Measurements from ENCODE around the gene RNASEH2A. TPM values are rescaled to one million over a fixed set of nuclear protein-coding genes. Genes with fewer than 3 reads are reported as not detected.
"Not testable (repeated sequence)": the region's sequence is repeated elsewhere in the genome, so short reads cannot be mapped to it uniquely, and the experiment has no call there.

The RNASEH2A gene
- total RNA-seq, 1 donor from 2014 or later, result 62.7 TPM

- TF ChIP-seq, protein P1, sequence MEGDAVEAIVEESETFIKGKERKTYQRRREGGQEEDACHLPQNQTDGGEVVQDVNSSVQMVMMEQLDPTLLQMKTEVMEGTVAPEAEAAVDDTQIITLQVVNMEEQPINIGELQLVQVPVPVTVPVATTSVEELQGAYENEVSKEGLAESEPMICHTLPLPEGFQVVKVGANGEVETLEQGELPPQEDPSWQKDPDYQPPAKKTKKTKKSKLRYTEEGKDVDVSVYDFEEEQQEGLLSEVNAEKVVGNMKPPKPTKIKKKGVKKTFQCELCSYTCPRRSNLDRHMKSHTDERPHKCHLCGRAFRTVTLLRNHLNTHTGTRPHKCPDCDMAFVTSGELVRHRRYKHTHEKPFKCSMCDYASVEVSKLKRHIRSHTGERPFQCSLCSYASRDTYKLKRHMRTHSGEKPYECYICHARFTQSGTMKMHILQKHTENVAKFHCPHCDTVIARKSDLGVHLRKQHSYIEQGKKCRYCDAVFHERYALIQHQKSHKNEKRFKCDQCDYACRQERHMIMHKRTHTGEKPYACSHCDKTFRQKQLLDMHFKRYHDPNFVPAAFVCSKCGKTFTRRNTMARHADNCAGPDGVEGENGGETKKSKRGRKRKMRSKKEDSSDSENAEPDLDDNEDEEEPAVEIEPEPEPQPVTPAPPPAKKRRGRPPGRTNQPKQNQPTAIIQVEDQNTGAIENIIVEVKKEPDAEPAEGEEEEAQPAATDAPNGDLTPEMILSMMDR (conservative IDR thresholded peaks at IDR 0.05; ENCODE audit: low read depth, low read length), result no peak
- H3K4me3 ChIP-seq (ENCODE audit: low read depth, low read length), result no peak overlapping the region
- DNase-seq (ENCODE audit: low read depth), result no peak
Observed at GRCh38 chr19:12815088-12815487, 8.7 kb downstream of the RNASEH2A start.

DNA sequence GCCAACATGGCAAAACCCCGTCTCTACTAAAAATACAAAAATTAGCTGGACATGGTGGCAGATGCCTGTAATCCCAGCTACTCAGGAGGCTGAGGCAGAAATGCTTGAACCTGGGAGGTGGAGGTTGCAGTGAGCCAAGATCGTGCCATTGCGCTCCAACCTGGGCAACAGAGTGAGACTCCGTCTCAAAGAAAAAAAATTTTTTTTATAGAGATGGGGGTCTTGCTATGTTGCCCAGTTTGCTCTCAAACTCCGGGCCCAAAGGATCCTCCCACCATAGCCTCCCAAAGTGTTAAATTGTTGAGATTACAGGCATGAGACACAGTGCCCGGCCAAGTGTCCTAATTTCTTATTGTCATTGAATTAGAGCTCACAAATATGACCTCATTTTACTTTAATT lies 10.8 kb downstream of the RNASEH2A start:
- DNase-seq (ENCODE audit: low read depth); H3K4me3 ChIP-seq (ENCODE audit: low read depth, low read length): not testable (repeated sequence)

DNA sequence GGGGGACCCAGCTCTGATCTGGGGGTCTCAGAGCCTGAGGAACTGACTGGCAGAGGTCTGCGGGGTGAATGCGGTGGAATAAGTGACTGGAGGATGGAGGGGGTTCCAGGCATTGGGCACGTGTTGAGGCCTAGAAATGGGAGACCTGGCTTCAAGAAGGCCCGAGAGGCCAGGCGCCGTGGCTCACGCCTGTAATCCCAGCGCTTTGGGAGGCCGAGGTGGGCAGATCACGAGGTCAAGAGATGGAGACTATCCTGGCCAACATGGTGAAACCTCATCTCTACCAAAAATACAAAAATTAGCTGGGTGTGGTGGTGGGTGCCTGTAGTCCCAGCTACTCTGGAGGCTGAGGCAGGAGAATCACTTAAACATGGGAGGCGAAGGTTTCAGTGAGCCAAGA lies 11.4 kb downstream of the RNASEH2A start:
- H3K4me3 ChIP-seq (ENCODE audit: low read depth, low read length); DNase-seq (ENCODE audit: low read depth): not testable (repeated sequence)

DNA sequence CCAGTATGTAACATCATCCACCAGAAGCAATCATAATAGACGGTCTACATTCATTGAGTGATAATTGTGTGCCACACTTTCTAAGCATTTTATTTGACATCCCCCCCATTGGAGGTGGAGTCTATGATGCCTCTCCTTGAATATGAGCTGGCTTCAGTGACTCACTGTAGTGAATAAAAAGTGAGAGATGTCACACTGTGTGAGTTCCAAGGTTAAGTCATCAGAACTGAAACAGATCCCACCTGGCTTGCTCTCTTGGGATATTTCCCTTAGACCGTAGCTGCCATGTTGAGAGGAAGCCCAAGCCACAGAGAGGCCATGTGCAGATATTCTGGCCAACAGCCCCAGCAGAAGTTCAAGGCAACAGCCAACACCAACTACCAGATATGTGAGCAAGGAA lies 15.4 kb downstream of the RNASEH2A start:
- TF ChIP-seq, protein P1 (conservative IDR thresholded peaks at IDR 0.05; ENCODE audit: low read depth, low read length), result no peak
- DNase-seq (ENCODE audit: low read depth), result no peak
- H3K4me3 ChIP-seq (ENCODE audit: low read depth, low read length), result no peak overlapping the region

GRCh38 chr19:12825254-12826131 lies 19.1 kb downstream of the RNASEH2A start:
- TF ChIP-seq, protein P1 (conservative IDR thresholded peaks at IDR 0.05; ENCODE audit: low read depth, low read length), result peak; percentile 49
- H3K4me3 ChIP-seq (ENCODE audit: low read depth, low read length), result no peak overlapping the region
- no peak for DNase-seq (ENCODE audit: low read depth)

DNA sequence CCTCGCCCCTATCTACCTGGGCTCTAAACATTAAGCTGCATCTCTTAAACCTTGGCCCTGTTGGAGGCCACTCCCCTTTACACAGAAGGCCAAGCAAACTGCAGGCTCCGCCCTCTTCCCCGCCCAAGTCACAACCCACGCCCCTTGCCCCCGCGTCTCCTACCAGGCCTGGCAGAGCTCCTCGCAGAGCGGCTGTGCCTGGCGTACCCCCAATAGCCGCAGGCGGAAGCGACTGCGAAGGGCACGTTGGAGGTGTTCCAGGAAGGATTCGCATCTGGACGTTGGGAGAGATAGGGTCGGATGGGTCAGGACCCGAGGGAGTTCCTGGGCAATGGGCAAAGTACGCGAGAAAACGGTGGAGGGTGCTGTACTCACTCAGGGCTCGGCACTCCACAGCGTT lies 22.1 kb downstream of the RNASEH2A start:
- no peak for DNase-seq (ENCODE audit: low read depth)
- TF ChIP-seq, protein P1 (conservative IDR thresholded peaks at IDR 0.05; ENCODE audit: low read depth, low read length), result no peak
- H3K4me3 ChIP-seq (ENCODE audit: low read depth, low read length), result no peak overlapping the region

DNA sequence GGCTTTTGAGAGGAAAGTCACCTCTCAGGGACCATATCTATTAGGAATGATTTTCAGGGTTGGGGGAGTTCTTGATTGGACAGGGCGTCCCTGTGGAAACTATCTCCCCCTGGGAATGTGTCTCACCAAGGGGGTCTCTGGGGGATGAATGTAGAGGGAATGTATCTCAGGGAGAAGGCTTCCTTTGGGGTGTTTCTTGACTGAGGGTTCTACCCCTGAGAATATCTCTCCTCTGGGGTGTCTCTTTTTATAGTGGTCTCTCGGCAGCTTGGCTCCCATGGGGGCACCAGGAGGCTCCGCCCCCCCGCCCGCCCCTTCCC lies 27.0 kb downstream of the RNASEH2A start:
- TF ChIP-seq, protein P1 (conservative IDR thresholded peaks at IDR 0.05; ENCODE audit: low read depth, low read length), result no peak
- DNase-seq (ENCODE audit: low read depth), result no peak
- H3K4me3 ChIP-seq (ENCODE audit: low read depth, low read length), result no peak overlapping the region
